ENCODE measurements around the gene KNG1. TPM values are rescaled to one million over a fixed set of nuclear protein-coding genes. Genes with fewer than 3 reads are reported as not detected.
"Not testable (repeated sequence)": the region's sequence is repeated elsewhere in the genome, so short reads cannot be mapped to it uniquely, and the experiment has no call there.

KNG1 gene
- total RNA-seq, 1 donor from 2014 or later: not detected

DNA sequence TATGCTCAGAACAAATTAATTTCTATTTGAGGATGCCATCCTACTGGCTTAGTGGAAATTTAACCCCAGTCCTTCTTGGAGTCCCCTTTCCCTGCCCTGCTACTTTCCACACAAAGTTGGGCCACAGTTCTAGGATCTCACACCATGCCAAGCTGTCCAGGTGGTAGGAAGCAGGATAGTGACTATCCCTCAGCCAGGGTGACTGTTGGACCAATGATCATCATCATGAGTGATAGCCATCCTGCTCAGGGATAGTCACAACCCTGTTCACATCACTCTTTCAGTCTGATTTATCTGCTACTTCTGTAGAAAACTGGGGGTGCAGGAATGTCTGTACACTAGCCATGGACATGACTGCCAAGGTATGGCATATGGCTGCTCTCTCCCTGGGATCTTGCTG, 38.6 kb upstream of the KNG1 start:
- Mint-ChIP-seq H3K27ac (ENCODE audit: unreplicated experiment) (no peak overlapping the region), H3K27me3 (ENCODE audit: unreplicated experiment) (no peaks in the 10 kb centered on the region), H3K9me3 (ENCODE audit: unreplicated experiment) (no peaks in the 10 kb centered on the region), H3K4me1 (ENCODE audit: unreplicated experiment) (peaks cover 4% of the 10 kb centered on the region), H3K36me3 (ENCODE audit: low read depth, unreplicated experiment) (no peaks in the 10 kb centered on the region), H3K4me3 (ENCODE audit: unreplicated experiment) (no peak overlapping the region)
- TF ChIP-seq, protein P1, sequence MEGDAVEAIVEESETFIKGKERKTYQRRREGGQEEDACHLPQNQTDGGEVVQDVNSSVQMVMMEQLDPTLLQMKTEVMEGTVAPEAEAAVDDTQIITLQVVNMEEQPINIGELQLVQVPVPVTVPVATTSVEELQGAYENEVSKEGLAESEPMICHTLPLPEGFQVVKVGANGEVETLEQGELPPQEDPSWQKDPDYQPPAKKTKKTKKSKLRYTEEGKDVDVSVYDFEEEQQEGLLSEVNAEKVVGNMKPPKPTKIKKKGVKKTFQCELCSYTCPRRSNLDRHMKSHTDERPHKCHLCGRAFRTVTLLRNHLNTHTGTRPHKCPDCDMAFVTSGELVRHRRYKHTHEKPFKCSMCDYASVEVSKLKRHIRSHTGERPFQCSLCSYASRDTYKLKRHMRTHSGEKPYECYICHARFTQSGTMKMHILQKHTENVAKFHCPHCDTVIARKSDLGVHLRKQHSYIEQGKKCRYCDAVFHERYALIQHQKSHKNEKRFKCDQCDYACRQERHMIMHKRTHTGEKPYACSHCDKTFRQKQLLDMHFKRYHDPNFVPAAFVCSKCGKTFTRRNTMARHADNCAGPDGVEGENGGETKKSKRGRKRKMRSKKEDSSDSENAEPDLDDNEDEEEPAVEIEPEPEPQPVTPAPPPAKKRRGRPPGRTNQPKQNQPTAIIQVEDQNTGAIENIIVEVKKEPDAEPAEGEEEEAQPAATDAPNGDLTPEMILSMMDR (IDR thresholded peaks at IDR 0.05; ENCODE audit: unreplicated experiment): no peak
- no peak for DNase-seq (ENCODE audit: low spot score)

DNA sequence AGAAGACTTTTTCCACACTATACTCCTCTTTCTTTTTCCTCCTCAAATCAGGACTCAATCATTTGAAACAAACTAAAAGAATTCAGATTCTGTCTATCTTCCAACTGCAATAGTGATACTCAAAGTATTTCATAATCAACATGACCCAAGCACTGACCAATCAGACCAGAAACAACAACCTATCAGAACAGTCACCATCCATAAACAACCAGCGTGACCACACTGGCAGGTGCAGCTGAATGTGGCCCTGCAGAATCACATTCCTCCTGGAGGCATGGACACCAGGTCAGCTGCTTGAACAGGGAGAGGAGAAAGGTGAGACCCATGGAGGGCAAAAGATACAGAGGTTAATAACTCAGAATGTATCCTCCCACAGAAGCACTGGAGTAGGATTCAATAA, 38.0 kb upstream of the KNG1 start:
- Mint-ChIP-seq H3K4me1 (ENCODE audit: unreplicated experiment) (peaks cover 4% of the 10 kb centered on the region), H3K36me3 (ENCODE audit: low read depth, unreplicated experiment) (no peaks in the 10 kb centered on the region), H3K27me3 (ENCODE audit: unreplicated experiment) (peaks cover 1% of the 10 kb centered on the region), H3K27ac (ENCODE audit: unreplicated experiment) (no peak overlapping the region), H3K9me3 (ENCODE audit: unreplicated experiment) (no peaks in the 10 kb centered on the region), H3K4me3 (ENCODE audit: unreplicated experiment) (no peak overlapping the region)
- no peak for DNase-seq (ENCODE audit: low spot score)
- TF ChIP-seq, protein P1 (IDR thresholded peaks at IDR 0.05; ENCODE audit: unreplicated experiment): no peak

DNA sequence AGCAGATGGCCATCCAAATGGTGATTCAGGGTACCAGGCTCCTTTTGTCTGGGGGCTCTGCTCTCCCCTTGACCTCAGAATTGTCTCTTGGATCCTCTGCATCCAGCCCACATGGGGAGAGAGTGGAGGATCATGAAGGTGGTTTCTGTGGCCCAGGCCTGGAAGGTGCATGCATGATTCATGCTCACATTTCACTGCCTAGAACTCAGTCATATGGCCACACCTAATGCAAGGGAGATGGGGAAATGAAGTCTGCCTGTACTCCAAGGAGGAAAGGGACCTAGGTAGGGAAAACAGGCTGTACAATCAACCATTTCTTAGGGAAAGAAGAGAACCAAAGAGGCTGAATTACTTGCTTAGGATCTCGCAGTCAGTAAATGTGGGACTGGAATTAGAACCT, 36.3 kb upstream of the KNG1 start:
- no peak overlapping the region for H3K4me3 Mint-ChIP-seq (ENCODE audit: unreplicated experiment)
- H3K36me3 Mint-ChIP-seq (ENCODE audit: low read depth, unreplicated experiment): peaks cover 6% of the 10 kb centered on the region
- H3K27ac Mint-ChIP-seq (ENCODE audit: unreplicated experiment): no peak overlapping the region
- TF ChIP-seq, protein P1 (IDR thresholded peaks at IDR 0.05; ENCODE audit: unreplicated experiment): no peak
- DNase-seq (ENCODE audit: low spot score): no peak
- peaks cover 4% of the 10 kb centered on the region for H3K4me1 Mint-ChIP-seq (ENCODE audit: unreplicated experiment)
- peaks cover 7% of the 10 kb centered on the region for H3K9me3 Mint-ChIP-seq (ENCODE audit: unreplicated experiment)
- peaks cover 5% of the 10 kb centered on the region for H3K27me3 Mint-ChIP-seq (ENCODE audit: unreplicated experiment)

DNA sequence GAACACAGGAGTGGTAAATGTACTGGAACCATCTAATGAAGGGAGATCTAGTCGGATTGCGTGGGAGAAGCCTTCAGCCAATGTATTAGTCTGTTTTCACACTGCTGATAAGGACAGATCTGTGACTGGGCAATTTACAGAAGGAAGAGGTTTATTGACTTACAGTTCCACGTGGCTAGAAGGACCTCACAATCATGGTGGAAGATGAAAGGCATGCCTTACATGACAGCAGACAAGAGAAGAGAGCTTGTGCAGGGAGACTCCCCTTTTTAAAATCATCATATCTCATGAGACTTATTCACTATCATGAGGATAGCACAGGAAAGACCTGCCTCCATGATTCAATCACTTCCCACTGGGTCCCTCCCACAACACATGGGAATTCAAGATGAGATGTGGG, 34.3 kb upstream of the KNG1 start:
- H3K27ac Mint-ChIP-seq (ENCODE audit: unreplicated experiment): no peak overlapping the region
- peaks cover 7% of the 10 kb centered on the region for H3K27me3 Mint-ChIP-seq (ENCODE audit: unreplicated experiment)
- H3K4me1 Mint-ChIP-seq (ENCODE audit: unreplicated experiment): peaks cover 2% of the 10 kb centered on the region
- H3K9me3 Mint-ChIP-seq (ENCODE audit: unreplicated experiment): peaks cover 7% of the 10 kb centered on the region
- TF ChIP-seq, protein P1 (IDR thresholded peaks at IDR 0.05; ENCODE audit: unreplicated experiment): no peak
- H3K4me3 Mint-ChIP-seq (ENCODE audit: unreplicated experiment): no peak overlapping the region
- peaks cover 6% of the 10 kb centered on the region for H3K36me3 Mint-ChIP-seq (ENCODE audit: low read depth, unreplicated experiment)
- DNase-seq (ENCODE audit: low spot score): no peak

DNA sequence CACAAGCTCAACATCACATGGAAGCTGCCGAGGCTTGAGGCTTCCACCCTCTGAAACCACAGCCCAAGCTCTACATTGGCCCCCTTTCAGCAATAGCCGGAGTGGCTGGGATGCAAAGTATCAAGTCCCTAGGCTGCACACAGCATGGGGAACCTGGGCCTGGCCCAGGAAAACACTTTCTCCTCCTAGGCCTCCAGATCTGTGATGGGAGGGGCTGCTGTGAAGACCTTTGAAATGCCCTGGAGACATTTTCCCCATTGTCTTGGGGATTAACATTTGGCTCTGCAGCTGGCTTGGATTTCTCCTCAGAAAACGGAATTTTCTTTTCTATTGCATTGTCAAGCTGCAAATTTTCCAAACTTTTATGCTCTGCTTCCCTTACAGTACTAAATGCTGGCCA, 33.2 kb upstream of the KNG1 start:
- Mint-ChIP-seq H3K9me3 (ENCODE audit: unreplicated experiment) (peaks cover 7% of the 10 kb centered on the region), H3K4me1 (ENCODE audit: unreplicated experiment) (peaks cover 5% of the 10 kb centered on the region), H3K27me3 (ENCODE audit: unreplicated experiment) (peaks cover 7% of the 10 kb centered on the region), H3K36me3 (ENCODE audit: low read depth, unreplicated experiment) (peaks cover 6% of the 10 kb centered on the region), H3K27ac (ENCODE audit: unreplicated experiment) (no peak overlapping the region), H3K4me3 (ENCODE audit: unreplicated experiment) (no peak overlapping the region)
- TF ChIP-seq, protein P1 (IDR thresholded peaks at IDR 0.05; ENCODE audit: unreplicated experiment): no peak
- no peak for DNase-seq (ENCODE audit: low spot score)

DNA sequence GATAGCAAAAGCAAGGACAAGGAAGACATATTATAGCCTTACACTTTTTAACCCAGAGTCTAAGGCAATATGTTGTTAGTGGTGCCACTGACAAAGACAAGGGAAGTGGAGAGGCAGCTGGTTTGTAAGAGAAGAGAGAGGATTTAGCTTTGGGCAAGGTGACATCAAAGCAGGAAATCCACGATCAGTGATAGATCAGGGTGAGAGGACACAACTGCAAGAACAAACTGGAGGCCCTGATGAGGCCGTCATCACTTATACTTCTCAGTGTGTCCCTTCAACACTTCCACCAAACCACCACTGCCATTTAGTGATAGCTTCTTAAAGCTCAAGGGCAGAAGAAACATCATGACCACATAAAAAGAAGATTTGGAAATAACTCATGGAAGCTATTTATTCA, 30.7 kb upstream of the KNG1 start:
- not testable (repeated sequence) for H3K36me3 Mint-ChIP-seq (ENCODE audit: low read depth, unreplicated experiment); DNase-seq (ENCODE audit: low spot score); H3K4me1 Mint-ChIP-seq (ENCODE audit: unreplicated experiment); H3K27me3 Mint-ChIP-seq (ENCODE audit: unreplicated experiment); H3K27ac Mint-ChIP-seq (ENCODE audit: unreplicated experiment); H3K4me3 Mint-ChIP-seq (ENCODE audit: unreplicated experiment); H3K9me3 Mint-ChIP-seq (ENCODE audit: unreplicated experiment)
